Posterior vena cava (tissue), 2 donors: ENCODE results near the gene OCEL1. TPM values are rescaled to one million over a fixed set of nuclear protein-coding genes. Genes with fewer than 3 reads are reported as not detected.

Experiments
- DNase-seq: peaks from one replicate; pipeline ENCODE4 v3.0.0-alpha.2; 2020; ENCODE audit warnings: low spot score
- intact Hi-C, 2 donors: fragments of 100-400 bp; cut with DNase I; formaldehyde crosslinking; loops; one replicate each; pipeline versions ENCODE4 v1.14.1 to v1.14.2; 2022 to 2023
- total RNA-seq, 2 donors: library from RNA; stranded (reverse); fragmentation: NEBNext Ultra II Directional; extraction: Animal tissue kit (Norgen Biotek cat#: 25700); gene quantifications; one replicate each; pipeline ENCODE4 v1.2.1, GENCODE V29; 2021
- donor health status: DM: yes; HTN: yes; CAD: no.
- donor health status: DM: yes; HTN: yes; CAD: no.

The OCEL1 gene
- total RNA-seq, 2 donors from 2014 or later, result 14.8 to 18.0 TPM

DNA sequence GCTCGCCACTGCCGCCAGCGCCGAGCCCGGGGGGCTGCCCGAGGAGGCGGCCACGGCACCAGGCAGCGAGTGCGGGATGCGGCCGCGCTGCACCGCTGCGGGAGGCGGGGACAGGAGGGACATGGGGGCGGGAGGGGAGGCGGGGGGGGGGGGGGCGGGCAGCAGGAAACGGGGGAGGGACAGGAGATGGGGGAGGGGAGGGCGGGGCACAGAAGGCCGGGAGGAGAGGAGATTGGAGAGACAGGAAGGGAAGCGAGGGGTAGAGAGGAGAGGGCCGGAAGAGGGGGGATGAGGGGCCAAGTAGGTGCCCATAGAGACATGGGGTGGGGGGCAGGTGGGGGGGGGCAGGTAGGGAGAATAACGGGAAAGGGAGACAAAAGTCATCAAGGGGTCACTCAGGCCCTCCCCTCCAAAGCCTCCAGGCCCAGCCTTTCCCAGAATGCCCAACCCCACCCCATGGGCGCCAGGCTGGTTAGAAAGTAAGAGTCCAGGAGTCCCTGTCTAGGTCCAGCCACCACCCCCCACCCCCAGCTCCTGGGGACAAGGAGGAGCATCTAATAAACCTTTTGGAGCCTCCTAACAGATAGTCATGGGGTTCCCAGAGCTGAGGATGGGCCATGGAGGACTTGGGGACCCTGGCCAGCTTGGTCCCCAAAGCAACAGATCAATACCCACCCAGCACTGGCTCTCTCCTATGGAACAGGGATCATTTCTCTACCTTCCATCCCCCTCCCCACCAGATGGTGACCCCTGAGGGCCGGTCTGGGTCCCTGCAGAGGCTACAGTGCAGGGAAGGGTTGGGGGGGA is 10.1 kb downstream of the OCEL1 start:
- DNase-seq, result no peak
- intact Hi-C loops, result no loop called here

DNA sequence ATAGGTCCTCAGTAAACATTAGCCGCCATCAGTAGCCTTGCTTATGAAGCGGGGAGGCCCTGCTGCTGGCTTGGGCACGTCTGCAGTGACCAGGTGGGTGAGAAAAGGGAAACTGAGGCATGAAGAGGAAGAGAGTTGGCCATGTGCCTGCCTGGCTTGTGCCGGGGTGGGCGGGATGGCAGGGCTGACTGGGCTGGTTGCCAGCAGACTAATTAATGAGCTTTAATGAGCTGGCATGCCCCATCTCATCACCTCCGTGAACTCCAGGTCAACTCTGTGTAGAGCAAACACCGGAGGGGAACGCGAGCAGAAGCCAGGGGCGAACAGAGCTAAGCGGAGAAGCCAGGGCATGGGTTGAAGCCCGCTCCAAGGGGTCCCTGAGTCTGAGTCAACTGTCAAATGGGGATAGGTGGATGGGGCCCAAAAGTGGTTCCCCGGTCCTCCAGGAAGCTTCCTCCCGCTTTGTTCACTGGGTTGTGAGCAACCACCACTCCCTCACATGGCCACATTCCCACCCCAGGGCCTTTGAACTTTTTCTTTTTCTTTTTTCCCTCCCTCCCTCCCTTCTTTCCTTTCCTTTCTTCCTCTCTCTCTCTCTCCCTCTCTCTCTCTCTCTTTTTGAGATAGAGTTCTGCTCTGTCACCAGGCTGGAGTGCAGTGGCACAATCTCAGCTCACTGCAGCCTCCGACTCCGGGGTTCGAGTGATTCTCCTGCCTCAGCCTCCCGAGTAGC is 11.0 kb downstream of the OCEL1 start:
- no peak for DNase-seq
- intact Hi-C loops, result no loop called here

DNA sequence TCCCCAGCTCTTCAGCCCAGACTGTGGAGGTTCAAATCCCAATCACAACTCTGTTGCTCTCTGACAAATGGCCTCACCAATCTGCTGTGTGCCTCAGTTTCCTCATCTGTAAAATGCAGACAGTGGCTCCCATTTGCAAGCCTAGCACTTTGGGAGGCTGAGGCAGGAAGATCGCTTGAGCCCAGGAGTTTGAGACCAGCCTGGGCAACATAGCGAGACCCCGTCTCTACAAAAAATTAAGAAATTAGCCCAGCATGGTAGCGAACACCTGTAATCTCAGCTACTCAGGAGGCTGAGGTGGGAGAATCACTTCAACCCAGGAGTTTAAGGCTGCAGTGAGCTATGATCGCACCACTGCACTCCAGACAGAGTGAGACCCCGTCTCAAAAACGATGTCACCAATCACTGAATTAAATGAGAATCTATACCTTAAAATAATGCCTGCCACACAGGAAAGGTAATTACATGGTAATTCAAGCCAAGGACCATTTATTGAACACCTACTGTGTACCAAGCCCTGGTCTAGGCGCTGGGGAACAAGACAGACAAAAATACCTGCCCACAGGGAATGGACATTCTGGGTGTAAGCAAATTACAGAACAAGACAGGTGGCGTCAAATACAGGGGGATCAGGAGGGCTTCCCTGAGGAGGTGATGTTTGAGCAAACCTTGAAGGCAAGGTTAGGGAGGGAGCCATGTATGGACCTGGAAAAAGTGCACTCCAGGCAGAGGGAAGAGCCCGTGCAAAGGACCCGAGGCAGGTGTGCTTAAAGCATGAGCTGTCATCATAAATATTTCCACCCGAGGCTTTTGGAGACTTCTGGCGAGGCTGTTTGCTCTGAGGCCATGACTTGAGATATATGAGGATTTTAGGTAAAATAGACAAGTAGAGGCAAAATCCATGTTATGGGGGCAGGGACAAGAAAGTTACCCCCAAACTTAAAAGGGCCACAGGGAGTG is 12.0 kb downstream of the OCEL1 start:
- no peak for DNase-seq
- intact Hi-C loops, result no loop called here

DNA sequence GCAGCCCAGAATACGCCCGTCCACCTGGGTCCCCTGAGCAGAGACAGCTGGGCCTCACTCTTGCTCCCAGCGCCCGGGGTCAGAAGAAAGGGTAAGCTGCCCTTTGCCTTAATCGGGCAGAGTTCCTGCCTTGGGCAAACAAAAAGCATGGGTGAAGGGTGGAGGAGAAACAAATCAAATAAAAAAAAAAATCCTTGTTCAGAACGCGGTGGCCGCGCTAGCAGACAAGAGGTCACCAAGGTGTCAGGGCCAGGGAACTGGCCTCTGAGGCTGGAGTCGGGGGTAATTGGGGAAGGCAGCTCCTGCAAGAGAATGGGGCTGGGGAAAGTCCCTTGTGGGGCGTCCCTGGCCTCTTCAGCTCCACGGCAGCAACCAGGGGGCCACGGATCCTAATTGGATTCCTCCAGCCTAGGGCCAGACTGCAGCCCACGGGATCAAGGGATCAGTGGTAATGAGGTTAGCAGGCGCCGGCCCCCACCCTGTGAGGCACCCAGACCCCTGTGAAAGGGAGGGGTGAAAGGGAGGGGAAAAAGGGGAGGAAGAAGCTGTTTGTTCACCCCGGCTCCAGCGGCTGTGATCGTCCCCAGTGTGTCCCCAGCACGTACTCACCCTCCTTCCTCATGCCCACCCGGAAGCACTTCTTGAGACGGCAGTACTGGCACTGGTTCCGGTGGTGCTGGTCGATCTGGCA is 14.2 kb downstream of the OCEL1 start:
- intact Hi-C loops, result no loop called here
- peak; percentile 75 for DNase-seq

DNA sequence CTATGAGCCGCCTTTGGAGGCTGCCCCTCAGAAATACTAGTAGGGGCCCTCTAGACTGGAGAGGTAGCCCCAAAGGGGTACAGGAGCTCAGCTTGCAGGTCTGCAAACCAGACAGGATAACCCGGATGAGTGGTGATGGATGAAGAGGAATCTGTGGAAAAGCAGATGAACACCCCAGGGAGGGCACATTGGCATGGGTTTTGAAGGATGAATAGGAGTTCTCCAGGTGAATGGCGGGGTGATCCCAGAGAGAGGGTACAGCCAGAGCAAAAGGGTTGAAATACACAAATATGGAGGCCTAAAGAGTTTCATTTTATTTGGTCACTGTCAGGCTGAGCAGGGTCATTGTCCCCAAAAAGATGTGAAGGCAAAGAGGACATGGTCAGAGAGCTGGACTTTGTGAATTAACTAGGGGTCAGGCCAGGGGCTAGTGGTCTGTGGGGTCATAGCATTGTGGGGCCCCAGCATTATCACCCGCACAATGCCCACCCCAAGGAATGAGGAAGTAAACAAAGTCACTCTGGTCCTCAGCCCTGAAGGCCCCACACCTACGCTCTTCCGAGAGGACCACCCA is 14.9 kb downstream of the OCEL1 start:
- DNase-seq, result no peak
- intact Hi-C loops, result no loop called here

DNA sequence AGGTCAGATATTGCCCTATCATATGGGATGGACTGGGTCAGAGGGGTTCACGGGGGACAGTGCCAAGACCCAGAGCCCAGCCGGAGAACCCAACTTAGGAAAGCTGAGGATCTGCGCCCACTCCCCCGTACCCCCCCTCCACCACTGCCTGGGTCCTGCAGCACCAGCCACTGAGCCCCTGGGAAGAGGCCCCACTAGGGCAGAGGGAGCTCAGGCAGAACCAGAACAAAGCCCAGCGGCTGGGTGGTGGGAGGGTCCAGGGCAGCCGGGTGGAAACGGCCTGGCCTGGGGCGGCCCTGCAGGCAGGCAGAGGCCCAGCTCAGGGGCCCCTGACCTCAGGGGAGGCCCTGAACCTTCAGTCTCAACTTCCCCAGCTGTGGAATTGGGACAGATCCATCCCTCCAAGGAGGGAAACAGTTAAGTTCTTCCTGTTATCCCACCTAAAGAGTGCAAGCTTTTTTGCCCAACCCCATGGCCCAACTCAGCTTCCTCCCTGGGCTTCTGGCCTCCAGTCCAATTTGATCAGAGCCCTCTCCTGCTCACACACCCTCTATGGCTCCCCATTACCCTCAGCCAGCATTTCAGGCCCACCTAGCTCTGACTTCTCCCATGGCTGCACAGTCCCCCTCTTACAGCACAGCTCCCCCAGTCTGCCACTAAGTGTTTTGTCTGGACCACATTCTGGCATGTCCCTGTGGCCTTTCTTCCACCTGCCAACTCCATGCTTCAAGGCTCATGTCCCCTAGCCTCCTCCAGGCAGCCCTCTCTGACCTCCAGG is 16.6 kb downstream of the OCEL1 start:
- no peak for DNase-seq
- intact Hi-C loops, result no loop called here

DNA sequence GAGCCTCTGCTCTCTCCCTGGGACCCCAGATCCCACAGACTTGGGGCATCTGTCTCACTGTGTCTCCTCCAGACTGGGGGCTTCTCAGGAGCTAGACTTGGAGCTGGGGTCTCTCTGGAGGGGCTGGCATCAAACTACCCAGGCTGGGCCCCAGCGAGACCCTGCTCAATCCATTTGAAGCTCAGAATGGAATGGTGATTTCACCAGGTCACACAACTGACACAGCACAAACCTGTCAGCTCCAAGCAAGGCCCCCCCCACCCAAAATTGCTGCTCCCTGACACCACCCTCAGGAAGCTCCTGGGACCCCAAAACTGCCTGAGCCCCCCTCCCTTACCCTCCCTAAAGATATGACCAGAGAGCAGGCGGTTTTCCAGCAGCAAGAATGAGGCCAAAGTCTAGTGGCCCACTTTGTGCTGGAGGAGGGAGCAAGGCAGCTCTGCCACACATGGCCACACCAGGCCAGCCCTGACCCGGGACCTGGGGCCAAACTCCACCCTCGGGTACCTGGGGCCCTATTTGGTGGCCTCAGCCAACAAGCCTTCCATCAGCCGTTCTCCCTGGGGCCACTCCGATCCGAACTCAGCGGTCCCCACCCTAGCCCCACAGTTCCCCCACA is 17.3 kb downstream of the OCEL1 start:
- DNase-seq, result no peak
- intact Hi-C loops, result no loop called here

DNA sequence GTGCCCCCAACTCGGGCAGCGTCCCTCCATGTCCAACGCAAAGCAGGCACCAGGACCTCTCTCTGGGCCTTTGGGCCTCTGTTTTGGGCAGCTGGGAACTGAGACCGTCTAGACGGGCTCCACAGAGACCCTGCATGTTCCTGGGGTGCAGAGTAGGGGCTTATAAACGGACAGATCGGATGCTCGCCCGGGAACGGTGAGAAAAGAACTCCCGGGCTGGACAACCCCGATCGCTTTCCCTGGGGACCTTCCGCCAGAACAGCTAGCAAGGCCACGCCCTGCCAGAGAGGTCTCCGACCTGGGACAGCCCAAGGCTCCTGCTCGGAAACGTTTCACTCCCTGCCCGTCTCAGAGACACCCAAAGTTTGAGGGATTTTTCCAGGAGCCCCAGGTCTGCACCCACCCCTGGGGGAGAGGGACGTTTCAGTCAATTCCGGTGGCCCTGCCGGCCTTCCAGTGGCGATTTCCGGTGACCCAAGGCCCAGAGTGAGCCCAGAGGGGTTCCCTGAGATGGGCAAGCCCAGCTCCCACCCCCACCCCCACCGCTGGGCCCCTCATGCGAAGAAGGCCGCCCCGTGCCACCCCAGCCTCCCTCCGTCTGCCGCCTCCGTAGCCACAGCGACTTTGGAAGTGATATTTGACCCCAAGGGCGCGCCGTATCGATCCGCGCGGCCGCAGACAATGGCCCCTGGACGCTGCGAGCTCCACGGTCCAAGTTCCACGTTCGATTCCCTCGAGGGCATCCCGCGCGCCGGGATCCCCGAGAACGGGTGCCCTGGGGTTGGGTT is 18.0 kb downstream of the OCEL1 start:
- peak; percentile 81 for DNase-seq
- intact Hi-C loops, result no loop called here

DNA sequence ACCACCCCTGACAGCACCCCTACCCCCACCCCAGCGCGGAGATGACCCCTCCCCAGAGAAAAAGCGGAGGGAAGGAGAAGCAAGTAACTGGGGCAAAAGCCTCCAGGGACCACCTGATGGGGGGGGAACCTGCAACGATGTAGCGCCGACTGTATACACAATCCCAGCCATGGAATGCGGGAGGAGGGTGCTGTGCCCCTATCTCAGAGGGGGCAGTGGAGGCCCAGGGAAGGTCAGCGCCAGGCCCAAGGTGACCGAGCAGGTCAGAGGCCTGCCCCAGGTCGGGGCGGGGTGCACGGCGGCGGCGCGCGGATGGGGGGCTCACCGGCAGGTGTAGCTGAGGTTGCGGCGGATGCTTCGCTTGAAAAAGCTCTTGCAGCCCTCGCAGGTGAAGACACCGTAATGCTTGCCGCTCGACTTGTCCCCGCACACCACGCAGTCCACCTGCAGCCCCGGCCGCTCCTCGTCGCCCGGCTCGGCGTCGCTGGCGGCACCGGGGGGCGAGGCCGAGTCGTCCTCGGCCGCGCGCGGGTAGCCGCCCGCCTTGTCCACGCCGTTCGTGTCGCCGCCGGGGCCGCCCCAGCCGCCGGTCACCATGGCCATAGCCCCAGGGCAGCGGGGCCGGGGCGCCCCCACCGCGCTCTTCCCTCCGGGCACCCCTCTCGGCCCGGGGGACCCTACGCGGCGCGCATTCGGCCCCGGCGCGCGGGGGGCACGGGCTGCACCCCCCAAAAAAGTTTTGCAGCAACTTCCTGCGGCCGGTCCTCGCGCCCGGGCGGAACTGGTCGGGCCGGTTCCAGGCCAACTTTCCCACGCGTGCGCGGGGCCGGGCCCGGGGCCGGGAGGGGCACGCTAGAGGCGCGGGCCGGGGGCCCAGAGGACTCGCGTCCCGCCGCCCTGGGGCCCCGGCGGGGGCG is 18.9 kb downstream of the OCEL1 start:
- peak; percentile 85 for DNase-seq
- intact Hi-C loops, result no loop called here

DNA sequence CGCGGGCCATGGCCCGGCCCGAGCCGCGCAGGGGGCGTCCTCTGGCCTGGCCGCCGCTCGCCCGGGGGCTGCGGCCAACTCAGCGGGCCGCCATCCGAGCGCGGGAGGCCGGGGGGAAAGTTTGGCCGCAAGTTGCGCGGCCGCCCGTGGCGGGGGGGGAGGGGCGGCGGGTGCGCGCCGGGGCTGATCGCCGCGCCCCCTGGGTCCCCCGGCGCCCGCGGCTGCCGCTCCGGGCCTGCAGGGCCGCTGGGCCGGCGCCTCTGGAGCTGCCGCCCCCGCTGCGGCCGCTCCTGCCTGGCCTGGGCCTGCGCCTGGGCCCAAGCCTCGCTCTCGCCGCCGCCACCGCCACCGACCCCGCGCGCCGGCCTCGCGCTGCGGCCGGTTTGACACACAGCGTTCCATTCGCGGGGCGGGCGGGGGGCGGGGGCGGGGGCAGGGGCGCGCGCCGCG is 19.5 kb downstream of the OCEL1 start, which contains the start of gene NR2F6:
NR2F6 (minus strand) TSS at position 385 of the 450 bp plus-strand sequence. CDS start 699 bp downstream, outside the sequence.
- DNase-seq, result no peak
- intact Hi-C loops, result no loop called here

DNA sequence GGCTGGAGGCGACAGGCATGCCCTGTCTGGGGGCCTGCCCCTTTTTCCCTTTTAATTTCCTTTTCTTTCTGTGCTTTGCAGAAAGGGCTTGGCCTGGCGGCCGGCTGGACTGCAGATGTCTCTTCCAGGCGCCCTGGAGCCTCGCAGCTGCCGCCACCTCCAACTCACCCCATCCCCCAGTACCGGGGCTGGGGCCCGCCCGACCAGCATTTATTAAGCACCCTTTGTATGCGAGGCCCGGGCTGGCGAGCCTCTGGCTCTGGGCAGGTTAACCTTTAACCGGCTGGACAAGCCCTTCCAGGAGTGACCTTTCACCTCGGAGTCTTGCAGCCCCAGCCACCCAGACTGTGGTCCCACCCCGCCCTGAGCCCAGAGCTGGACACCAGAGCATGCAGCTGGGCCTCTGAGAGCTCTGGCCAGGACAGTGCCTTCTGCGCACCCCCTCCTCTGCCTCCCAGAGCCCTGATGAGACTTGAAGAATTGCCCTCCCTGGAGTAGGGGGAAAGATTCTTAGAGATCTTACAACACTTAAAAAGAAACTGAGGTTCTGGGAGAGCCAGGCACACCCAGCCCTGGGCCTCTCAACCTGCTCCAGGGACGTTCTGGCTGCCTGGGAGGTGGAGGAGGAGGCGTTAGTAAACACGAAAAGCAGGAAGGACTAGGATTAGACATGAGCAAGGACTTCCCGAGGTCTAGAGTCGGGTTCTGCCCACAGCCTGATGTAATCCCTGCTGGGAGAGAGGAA is 20.8 kb downstream of the OCEL1 start:
- intact Hi-C loops, result no loop called here
- peak; percentile 86 for DNase-seq

DNA sequence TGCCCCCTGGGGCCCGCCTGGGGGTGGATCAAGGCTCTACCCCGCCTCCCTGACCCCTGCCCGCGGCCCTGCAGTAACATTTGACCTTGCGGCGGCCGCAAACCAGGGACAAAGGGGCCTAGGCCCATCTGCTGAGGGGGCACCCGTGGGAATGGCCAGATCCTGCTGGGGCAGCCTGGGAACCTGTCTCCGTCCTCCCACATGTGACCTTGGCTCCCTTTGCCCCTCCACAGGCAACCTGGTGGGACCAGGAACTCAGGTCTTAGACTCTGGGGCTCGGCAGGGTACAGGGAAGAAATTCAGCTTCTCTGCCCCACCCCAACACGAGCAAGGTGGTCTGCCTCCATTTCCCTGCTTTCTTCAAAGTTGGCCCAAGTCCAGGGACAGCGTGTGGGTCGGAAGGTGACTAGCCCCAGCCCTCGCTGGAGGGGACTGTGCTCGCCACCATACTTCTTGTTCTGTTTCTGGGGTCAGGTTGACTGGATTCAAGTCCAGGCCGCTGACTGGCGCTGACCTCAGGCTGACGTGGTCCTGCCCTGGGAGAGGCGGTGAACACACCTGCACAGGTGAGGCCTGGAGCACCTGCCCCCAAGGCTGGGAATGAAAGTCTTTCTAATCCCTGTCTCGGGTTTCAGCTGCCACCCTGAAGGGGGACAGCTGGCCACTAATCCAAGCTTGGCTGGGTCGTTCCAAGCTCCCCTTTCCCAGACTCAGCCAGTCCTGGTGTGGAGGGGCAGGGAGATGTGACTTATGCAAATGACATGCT is 22.2 kb downstream of the OCEL1 start:
- DNase-seq, result no peak
- intact Hi-C loops, result no loop called here

DNA sequence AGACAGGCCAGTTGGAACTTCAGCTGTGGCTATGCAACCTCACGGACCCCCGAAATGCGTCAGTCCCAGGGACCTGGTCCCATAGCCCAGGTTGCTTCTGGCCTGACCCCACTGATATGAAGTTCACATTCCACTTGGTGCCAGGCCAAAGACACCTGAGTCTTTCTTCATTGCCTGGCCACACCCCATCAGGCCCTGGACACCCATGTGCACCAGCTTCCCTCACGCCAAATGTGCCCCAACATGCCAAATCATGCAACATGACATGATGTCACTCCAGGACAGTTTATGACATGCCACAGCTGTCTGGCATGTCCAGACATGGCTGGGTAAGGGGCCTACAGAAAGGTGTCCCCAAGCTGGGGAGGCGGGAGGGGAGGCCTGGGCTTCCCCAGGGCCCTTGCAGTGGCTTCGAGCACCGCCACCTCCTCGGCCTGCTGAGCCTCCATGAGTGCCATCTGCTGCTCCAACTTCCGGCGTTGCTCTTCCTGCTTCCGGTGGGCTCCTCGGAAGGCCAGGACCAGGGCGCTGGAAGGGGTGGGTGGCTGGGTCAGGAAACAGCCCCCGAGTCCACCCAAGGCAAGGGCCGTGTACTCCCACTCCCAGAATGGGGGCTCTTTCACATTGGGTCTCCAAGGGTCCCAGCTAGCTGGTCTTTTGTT is 24.0 kb downstream of the OCEL1 start:
- intact Hi-C loops, result no loop called here
- no peak for DNase-seq

DNA sequence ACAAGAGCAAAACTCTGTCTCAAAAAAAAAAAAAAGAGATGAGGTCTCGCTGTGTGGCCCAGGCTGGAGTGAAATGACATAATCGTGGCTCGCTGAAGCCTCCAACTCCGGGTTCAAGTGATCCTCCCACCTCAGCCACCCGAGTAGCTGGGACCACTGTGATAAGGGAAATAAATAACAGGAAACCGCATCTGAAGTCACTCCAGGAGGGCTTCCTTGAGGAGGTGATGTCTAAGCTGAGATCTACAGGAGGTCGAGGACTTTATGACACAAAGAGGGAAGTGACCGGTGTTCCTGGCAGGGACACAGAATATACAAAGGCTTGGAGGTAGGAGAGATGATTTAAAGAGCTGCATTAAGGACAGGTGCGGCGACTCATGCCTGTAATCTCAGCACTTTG is 28.6 kb downstream of the OCEL1 start:
- intact Hi-C loops, result no loop called here
- no peak for DNase-seq
